HUDEP-2 (cell line): ENCODE results near the gene IQSEC2.

Experiments
- DNase-seq, 76 experiments: peaks; one replicate each; lab custom pipeline; 2025; ENCODE audit not compliant: unreplicated experiment in 76 of 76; lab: John Stamatoyannopoulos, UW

The IQSEC2 gene

DNA sequence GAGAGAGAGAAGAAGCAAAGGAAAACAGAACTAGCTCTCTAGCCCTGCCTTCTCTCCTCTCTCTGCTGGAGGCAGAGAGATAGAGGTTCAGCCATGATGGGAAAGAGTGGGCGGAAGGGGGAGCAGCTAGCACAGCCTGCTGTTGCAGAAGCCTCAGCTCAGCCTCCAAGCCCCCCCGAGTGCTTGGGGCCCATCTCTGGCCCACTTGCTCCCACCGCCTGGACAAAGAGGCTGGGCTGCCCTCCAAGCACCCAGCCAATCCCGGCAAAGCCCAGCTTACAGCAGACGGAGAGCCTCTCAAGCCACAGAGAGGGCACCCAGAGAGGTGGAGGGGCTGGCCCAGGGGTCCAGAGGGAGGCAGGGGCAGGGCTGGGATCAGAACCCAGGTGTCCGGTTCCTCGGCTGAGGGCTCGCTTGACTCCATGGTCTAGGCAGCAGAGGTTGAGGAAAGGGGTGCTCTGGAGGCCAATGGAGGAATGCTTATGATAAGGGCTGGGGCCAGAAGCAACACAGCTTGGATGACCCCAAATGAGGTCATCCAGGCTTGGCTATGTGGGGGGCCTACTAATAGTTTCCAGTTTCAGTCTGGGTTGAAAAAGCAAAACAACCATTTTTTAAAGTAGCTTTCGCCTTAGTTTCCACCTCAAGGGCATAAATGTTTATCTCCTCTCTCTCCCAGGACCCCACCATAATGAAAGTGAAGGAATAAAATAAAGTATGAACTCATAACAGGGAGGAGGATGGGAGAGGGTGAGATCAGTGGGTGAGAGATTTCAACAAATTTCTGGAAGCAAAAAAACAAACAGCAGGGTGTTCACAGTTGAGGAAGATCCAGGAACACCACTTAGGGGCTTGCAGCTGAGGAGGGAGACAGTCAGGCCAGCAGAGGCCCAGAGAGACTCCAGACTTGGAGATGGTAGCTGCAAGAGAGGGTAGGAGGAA lies 24.9 kb upstream of the IQSEC2 start:
- DNase-seq = no peak

DNA sequence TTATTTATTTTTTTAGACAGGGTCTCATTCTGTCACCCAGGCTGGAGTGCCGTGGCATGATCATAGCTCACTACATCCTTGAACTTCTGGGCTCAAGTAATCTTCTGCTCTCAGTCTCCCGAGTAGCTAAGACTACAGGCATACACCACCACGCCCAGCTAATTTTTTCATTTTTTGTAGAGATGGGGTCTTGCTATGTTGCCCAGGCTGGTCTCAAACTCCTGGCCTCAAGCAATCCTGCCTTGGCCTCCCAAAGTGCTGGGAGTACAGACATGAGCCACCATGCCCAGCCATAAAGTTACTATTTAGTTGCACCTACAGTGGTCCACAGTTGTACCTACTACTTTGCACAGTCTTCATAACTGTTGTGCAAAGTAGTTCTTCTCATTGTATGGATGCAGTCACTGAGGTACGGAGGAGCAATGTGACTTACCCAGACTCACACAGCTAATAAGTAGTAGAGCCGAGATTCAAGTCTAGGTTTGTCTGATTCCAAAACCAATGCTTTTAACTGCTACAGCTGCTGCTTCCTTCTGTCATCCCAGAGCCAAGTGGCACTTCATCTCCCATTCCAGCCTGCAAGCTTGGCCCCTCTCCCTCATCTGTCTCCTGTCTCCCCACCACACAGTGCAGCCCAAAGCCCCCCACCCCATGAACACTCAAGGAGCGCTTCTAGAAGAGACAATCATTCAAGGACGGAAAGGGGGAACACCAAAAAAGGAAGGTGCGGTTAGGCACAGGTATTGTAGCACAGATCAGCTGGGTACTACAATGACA lies 24.0 kb upstream of the IQSEC2 start:
- no peak for DNase-seq

DNA sequence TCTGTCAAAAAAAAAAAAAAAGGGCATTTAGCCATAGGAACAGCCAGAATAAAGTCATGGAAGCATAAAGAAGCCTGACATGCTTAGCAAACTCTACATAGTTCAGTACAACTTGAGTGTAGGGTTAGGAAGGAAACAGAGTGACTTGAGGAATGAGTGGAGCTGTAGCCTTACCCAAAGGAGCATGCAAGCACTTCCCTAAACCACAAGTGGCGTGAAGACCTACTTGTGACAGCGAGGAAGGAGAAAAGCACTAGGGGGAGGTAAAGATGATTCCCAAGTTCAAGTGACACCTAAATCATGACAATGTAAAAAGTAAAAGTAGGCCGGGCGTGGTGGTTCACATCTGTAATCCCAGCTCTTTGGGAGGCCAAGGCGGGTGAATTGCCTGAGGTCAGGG lies 21.8 kb upstream of the IQSEC2 start:
- no peak for DNase-seq

DNA sequence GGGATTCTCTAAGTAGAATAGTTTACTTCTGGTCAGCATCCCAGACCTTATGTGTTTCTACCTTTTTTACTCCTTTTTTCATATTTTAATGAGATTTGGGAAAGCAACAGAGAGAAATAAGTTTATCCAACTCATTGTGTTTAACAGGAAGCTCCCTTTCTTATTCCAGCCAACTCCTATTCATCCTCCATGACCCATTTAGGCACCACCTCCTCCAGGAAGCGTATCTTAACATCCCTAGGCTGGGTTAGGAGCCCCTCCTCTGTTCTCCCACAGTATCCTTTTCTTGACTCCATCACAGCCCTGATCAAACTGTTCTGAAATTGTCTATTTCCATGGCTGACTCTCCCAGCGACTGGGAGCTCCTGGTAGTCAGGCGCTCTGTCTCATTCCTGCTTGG lies 18.8 kb upstream of the IQSEC2 start:
- no peak for DNase-seq

DNA sequence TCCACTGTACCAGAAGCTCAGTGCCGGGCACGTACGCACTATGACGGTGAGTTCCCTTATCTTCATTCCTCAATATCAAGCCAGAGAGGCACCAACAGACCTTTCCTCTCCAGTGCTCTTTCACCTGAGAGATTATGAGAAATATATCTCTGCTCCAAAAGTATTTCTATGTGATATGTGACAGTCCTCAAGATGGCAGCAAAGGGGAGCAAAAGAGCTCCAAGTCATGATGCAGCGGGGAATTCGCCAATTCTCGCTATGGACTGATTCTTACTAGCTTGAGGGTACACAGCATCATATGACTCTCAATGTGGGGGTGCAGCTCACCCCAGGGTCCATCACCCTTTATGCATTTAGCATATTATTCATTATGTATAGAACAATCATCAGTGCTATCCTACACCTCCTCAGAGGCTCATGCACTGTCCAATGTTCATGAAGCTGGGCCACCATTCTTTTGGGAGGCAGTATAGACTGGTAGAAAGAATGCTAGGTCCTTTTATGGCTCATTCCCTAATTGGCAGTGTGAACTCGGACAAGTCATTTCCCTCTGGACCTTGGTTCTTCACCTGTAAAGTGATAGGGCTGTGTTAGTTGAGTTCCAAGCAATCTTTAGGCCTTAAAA lies 12.8 kb upstream of the IQSEC2 start:
- peak in 2 of 76 experiments; percentile 3 to 10 for DNase-seq

DNA sequence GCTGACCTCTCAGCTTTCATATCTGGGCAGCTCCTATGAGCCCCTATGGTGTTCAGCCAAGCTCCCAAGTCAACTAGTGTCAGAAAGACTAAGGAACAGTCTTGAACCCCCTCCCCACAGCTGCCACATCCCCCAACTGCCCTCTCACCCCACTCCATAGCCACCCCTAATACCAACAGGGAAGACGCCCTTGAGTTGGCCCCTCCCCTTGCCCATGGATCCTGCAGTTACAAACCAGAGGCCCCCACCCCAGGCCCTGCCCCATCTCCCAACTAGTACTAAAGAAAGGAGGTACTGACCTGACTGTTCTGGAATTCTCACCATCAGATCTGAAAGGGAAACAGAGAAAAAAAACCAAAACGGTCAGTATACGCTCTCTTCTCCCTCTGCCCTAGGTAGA lies 10.2 kb upstream of the IQSEC2 start:
- no peak for DNase-seq

DNA sequence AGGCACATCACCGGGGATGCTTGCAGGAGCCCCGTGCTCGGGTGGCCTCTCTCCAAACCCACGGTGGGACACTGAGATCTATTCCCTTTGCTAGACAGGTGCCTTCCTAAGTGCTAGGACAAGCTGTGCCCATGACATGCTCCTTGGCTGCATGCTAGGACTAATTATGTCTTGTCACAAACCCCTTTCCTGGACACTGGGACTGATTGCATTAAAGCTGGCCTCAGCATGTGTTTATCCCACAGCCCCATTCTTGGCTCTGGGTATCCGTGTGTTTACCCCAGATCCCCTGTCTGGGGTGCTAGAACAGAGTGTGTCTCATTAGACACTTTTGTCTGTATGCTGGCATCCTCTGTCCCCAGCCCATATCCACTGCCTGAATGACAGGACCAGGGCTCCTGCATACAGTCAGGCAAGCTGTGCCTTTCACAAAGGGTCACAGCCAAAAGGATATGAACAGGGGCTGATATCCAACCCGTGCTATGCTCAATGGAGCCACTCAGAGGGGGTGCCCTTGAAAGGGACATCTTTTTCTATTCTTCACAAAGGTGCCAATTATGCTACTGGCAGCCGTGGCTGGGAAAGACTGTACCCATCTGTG lies 9.2 kb upstream of the IQSEC2 start:
- no peak for DNase-seq

DNA sequence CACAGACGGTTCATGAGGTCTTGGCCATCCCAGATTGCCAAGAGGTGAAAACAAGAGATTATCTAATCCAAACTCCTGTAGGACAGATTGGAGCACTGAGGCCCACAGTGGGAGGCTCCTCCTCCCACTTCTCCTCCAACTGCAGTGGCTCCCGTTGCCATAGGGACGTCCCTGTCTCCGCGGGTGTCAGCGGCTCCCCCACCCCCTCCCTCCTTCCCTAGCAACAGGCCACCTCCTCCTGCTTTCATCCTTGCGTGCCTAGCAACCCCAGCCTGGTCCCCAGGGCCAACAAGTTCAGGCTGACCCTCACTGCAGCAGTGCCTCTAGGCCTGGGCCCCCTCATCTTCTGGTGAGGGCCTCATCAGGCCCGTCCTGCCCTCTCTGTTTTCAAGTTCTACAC lies 6.8 kb upstream of the IQSEC2 start:
- DNase-seq = no peak

DNA sequence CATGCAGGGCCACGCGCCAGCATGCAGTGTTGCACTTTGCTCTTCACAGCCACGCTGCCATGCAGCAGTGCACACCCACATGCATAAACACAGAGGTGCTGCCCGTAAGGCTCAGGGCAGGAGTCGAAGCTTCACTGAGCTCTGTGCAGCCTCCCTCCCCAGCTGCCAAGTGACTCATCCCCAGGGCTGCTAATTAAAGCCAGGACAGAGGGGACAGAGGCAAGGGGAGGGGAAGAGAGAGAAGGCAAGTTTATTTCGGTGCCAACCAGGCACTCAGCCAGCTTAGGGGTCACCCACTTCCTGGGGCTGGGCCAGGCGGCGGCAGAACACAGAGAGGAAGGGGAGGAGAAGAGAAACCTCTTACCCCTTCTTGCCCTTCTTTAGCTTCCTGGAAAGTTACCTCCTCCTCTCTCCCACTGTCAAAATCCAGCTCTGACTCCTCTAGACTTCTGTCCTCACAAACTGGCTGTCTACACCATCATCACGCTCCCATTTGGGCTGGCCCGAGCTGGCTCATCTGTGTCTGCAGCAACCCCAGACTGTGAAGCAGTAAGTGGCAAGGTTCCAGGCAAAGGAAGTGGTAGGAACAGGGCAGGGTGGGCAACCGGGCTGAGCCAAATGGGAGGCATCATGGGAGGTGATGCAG lies 6.2 kb upstream of the IQSEC2 start:
- peak in 13 of 76 experiments; percentile 1 to 12 (median 5) for DNase-seq

DNA sequence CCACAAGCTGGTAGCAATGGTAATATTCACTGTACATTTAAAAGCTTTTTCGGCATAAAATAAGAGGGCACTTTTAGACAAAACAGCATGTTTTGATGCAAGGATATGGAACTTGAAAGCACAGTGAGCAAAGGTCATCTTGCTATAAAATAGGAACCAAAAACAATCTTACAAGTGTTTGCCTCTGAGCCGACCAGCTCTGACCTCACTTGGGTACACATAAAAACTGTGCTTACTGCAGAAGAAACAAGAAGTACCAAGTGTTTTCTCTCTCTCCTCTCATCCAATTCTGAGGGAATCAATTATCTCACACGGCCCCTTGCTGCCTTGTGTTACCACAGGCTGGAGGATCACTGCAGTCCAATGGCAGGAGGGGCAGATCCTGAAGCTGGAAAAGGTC lies 4.8 kb upstream of the IQSEC2 start:
- DNase-seq = no peak

DNA sequence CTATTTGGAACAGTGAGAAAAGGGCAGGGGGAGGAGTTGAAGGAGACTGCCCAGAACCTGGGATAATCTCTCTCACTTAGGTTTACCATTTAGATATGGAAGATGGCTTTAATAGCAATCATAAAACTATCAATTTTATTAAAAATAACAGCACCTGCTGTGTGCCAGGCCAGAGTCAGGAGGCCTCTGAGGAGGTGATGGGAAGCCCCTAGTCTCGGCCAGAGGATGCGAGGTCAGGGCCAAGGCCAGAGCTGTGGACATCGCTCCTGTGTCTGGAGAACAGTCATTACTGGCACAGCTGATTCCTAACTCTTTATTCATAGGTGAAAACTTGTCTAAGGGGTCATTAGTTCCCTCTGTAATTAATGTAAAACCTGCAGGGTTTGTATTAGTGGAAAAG lies 4.2 kb upstream of the IQSEC2 start:
- no peak for DNase-seq

DNA sequence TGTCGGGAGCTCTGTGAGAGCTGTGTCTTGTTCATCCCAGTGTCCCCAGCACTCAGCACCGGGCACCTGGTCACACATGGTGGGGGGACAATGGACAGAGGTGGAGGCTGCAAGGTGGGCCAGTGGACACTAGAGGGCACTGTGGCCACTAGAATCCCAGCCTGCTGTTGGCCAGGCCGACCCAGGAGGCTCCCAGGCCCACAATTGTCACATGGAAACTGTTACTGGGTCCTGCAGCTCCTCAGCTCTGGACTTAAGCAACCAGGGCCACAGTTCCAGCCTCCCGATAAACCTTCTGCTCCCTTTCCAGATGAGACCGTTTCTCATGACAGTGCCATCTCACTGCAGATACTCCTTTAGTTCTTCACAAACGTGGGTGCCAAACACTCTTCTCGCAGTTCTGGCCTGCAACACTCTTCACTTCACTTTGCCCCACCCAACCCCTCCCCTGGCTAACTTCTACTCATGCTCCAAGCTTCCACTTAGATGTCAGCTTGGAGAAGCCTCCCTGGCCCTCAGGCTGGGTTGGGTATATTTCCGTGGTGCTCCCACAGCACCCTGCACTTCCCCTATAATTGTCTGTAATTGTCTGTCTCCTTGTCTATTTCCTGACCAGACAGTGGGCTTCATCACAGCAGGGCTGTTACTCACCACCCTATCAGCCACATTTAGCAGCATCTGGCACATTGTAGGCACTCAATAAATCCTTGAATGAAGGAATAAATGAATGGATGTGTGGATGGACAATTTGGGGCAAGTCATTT lies 3.5 kb upstream of the IQSEC2 start:
- DNase-seq = peak in 31 of 76 experiments; percentile 1 to 41 (median 7)

DNA sequence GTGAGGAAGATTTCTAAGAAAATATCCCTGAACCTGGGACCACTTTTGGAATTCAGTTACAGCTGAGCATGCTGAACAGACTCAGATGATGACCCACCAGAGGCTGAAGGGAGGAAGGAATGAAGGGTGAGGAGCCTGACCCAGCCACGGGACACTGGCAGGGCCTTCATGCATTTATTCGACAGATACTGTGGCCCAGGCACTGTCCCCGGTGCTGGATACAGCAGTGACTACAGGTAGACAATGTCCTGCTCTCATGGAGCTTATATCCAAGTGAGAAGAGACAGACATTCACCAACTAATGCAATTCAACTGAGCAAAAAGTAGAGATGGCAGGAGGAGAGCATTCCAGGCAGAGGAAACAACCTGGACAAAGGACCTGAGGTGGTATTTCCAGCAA lies 2.2 kb upstream of the IQSEC2 start:
- no peak for DNase-seq

DNA sequence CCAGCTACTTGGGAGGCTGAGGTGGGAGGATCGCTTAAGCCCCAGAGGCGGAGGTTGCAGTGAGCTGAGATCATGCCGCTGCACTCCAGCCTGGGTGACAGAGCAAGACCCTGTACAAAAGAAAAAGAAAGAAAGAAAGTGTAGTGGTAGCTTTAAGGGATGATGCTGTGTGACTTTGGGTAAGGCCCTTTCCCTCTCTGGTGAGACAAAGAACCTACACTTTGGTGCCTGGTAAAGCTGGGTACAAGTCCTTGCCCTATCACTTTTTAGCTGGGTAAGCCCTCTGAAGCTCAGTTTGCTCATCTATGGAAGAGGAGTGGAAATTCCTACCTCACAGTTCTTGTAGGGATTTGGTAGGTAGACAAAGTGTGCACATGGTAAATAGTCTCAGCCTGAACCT lies 1.7 kb upstream of the IQSEC2 start:
- no peak for DNase-seq

DNA sequence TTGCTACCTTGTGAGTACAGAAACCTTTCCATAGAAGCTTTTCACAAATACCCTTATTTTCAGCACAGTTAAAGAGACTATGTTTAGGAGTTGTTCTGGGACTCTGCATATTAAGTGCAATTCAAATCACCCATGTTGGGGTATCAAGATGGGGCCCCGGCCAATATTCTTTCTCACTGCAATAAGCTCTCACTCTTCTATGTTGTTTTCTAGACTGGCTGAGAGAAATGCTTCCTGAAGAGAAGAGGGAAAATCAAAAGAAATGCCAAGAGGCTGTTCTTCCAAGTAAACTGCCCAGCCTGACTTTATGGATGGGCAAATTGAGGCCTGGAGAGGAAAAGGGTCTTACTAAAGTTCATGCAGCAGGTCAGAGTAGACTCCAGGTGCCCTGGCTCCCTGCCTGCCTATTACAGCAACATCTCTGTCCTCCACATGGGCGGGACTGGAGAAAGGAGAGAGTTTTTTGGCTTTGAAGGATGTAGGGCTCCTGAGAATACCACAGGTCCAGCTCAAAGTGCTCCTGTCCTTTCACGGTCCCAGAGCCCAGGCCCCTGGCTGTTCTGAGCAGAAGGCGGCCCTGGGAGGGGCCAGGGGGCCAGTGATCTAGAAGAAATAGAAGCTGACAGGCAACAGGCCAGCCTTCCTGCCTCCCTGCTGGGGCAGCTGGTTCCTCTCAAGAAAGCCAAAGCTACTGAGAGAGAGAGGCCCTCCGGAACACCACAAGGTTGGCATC lies 745 bp upstream of the IQSEC2 start:
- DNase-seq = peak in 1 of 76 experiments; percentile 1

DNA sequence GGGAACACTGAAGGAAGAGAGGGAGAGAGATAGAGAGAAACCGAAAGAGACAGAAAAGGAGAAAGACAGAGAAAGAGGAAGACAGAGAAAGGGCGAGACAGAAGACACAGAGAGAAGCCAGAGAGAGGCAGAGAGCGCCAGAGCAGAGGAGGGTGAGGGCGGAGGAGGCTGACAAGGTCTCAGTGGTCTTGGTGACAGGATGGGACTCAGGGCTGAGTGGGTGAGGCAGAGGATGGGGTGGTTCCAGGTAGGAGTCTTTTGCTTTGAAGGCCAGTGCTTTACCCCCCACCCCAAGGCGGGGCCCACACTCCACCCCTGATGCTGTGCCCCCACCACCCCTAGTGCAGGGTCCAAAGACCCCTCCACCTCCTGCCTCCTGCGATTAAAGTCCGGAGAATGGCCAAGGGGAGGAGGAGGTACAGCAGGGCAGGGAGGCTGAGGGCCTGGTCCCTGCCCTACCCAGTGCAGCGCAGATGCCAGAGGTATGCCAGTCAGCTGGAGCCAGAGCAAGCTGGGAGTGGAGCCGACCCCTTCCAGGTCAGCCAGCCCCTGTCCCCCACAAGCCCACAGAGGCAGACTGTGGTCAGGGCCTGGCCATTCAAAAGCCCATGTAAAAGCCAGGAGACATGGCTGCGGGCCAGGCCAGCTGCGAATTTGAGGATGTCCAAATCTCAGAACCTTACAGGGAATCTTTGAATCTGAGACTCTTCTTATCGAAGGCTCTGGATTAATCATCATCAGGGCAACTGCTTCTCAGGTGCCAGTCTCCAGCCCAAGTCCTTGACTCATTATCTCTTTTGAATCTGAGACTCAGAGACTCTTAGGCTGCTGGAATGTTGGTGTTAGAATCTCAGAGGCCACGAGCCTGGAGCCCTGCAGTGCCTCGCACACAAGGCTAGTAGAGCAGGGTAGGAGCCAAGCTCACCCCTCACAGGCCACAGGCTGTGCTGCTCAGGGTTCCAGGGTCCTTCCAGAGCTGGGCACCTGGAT lies 758 bp downstream of the IQSEC2 start:
- no peak for DNase-seq

DNA sequence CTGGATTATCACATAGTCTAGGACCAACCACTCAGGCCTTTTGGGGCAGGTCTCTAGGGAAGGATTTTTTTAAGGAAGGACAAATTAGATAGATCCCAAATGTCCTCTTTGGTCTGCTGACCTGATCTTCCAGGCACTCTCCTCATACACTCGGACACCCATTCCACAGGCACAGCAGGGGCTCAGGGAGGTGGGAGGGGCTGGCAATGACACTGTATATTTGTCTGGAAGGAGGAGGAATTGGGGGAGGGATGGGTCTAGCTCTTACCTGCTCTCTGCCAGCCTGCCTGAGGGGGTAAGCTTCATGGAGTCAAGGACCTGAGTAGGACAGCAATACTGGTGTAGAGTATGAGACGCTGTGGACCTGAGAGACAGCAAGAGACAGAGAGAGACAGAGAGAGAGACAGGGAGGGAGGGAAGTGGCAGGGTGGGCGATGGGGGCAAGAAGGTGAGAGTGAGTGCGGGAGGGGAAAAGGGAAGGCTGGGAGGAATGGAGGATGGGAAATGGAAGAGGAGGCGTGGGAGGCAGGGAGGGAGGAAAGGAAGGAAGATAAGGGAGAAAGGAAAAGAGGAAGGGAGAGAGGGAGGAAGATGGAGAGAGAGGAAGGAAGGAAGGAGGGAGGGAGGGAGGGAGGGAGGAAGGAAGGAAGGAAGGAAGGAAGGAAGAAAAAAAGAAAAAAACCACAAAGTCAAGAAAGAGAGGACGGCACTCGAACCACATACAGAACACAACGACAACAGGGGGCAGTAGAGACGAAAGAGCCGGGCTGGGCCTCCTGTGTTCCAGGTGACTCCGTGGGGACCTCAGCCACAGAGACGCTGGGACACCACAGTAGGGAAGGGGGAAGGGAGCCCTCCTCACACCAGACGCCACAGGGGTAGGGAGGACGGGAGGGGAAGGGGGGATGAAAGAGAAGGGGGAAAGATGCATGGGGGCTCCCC lies 1.8 kb downstream of the IQSEC2 start:
- DNase-seq = no peak
